Astrocyte (in vitro differentiated cells and primary cell): ENCODE measurements around the gene SPATA2. TPM values are rescaled to one million over a fixed set of nuclear protein-coding genes. Genes with fewer than 3 reads are reported as not detected.

ENCODE experiments used
- DNase-seq: peaks from one replicate; pipeline ENCODE4 v3.0.0-alpha.2; 2010; ENCODE audit warnings: low read depth
- FAIRE-seq: peaks from 2 replicates; lab custom pipeline; 2011; peaks lifted over from hg19 to GRCh38; lab: Jason Lieb, UNC
- H2AFZ ChIP-seq: 2 replicates; pipeline ENCODE4 v1.6.0; 2012; ENCODE audit warnings: low read depth, low read length, inconsistent platforms
- H3K27ac ChIP-seq: 2 replicates; pipeline ENCODE4 v1.5.1; 2011; ENCODE audit warnings: low read depth, low read length, inconsistent platforms
- H3K27me3 ChIP-seq: 2 replicates; pipeline ENCODE4 v1.6.0; 2011; ENCODE audit warnings: low read length, inconsistent platforms; ENCODE audit not compliant: insufficient read depth
- H3K36me3 ChIP-seq: 2 replicates; pipeline ENCODE4 v1.5.1; 2011; ENCODE audit warnings: low read length, inconsistent platforms; ENCODE audit not compliant: insufficient read depth
- H3K4me1 ChIP-seq: 2 replicates; pipeline ENCODE4 v1.5.1; 2011; ENCODE audit warnings: low read length, inconsistent platforms; ENCODE audit not compliant: insufficient read depth
- H3K4me2 ChIP-seq: 2 replicates; pipeline ENCODE4 v1.6.0; 2012; ENCODE audit warnings: low read length, inconsistent platforms
- H3K4me3 ChIP-seq: 2 replicates; pipeline ENCODE4 v1.5.1; 2011; ENCODE audit warnings: low read depth, mild to moderate bottlenecking, low read length, inconsistent platforms; ENCODE audit not compliant: insufficient read depth
- H3K79me2 ChIP-seq: 2 replicates; pipeline ENCODE4 v1.6.0; 2012; ENCODE audit warnings: mild to moderate bottlenecking, low read length, inconsistent platforms; ENCODE audit not compliant: insufficient read depth
- H3K9ac ChIP-seq: 2 replicates; pipeline ENCODE4 v1.6.0; 2012; ENCODE audit warnings: mild to moderate bottlenecking, low read length, inconsistent platforms
- H3K9me3 ChIP-seq: 2 replicates; pipeline ENCODE4 v1.5.1; 2012; ENCODE audit warnings: low read depth, mild to moderate bottlenecking, low read length, inconsistent platforms; ENCODE audit not compliant: insufficient read depth
- H4K20me1 ChIP-seq: 2 replicates; pipeline ENCODE4 v1.6.0; 2012; ENCODE audit warnings: low read length, inconsistent platforms; ENCODE audit not compliant: insufficient read depth
- H3K27ac Mint-ChIP-seq: one replicate; pipeline ENCODE4 v1.8.0; 2021; ENCODE audit warnings: mild to moderate bottlenecking, mixed read lengths; ENCODE audit not compliant: unreplicated experiment
- H3K27me3 Mint-ChIP-seq: one replicate; pipeline ENCODE4 v1.8.0; 2021; ENCODE audit warnings: low read depth, mixed read lengths; ENCODE audit not compliant: unreplicated experiment
- H3K36me3 Mint-ChIP-seq: one replicate; pipeline ENCODE4 v1.8.0; 2021; ENCODE audit warnings: low read depth, mixed read lengths; ENCODE audit not compliant: unreplicated experiment
- H3K4me1 Mint-ChIP-seq: one replicate; pipeline ENCODE4 v1.8.0; 2021; ENCODE audit warnings: low read depth, mixed read lengths; ENCODE audit not compliant: unreplicated experiment
- H3K4me3 Mint-ChIP-seq: one replicate; pipeline ENCODE4 v1.8.0; 2021; ENCODE audit warnings: mild to moderate bottlenecking, moderate library complexity, mixed read lengths; ENCODE audit not compliant: unreplicated experiment
- H3K9me3 Mint-ChIP-seq: one replicate; pipeline ENCODE4 v1.8.0; 2021; ENCODE audit warnings: mild to moderate bottlenecking, mixed read lengths; ENCODE audit not compliant: unreplicated experiment
- EZH2 ChIP-seq: IDR thresholded peaks from 2 replicates; pipeline ENCODE4 v1.6.1; 2012; ENCODE audit warnings: mild to moderate bottlenecking, low read length, inconsistent platforms; ENCODE audit not compliant: insufficient read depth
- total RNA-seq: library from RNA; stranded (reverse); gene quantifications from 2 replicates; pipeline ENCODE4 v1.2.1, GENCODE V29; 2021
- TF ChIP-seq, protein P1 (sequence below): IDR thresholded peaks from 2 replicates; pipeline ENCODE4 v1.5.1; 2011; ENCODE audit warnings: low read depth, mild to moderate bottlenecking, inconsistent platforms, low read length, moderate library complexity; ENCODE audit not compliant: insufficient read depth

SPATA2 gene
- total RNA-seq, 1 donor from 2014 or later: 7.3 TPM

DNA sequence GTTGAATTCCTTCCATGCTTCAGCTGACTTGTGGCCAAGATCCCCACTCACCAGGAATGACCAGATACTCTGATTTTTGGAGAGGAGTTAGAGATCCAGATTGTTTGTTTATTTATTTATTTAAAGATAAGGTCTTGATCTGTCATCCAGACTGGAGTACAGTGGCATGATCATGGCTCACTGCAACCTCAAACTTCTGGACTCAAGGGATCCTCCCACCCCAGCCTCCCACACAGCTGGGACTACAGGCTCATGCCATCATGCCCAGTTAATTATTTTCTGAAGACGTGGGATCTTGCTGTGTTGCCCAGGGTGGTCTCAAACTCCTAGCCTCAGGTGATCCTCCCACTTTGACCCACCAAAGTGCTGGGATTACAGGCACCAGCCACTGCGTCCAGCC, 4.1 kb upstream of the SPATA2 start:
- Mint-ChIP-seq H3K4me1 (peaks cover 4% of the 10 kb centered on the region), H3K27ac (no peak overlapping the region), H3K36me3 (no peaks in the 10 kb centered on the region), H3K27me3 (peaks cover 4% of the 10 kb centered on the region), H3K4me3 (no peak overlapping the region), H3K9me3 (peaks cover 3% of the 10 kb centered on the region)
- Histone ChIP-seq H3K36me3 (no peaks in the 10 kb centered on the region), H3K4me2 (no peak overlapping the region), H3K9me3 (no peaks in the 10 kb centered on the region), H4K20me1 (peaks cover 5% of the 10 kb centered on the region), H3K9ac (no peak overlapping the region), H3K27ac (no peak overlapping the region), H2AFZ (no peak overlapping the region), H3K79me2 (peaks cover 11% of the 10 kb centered on the region), H3K4me1 (peaks cover 15% of the 10 kb centered on the region), H3K27me3 (no peaks in the 10 kb centered on the region), H3K4me3 (no peak overlapping the region)
- DNase-seq (no peak), FAIRE-seq (no peak)
- no peak for TF ChIP-seq EZH2
- TF ChIP-seq, protein P1, sequence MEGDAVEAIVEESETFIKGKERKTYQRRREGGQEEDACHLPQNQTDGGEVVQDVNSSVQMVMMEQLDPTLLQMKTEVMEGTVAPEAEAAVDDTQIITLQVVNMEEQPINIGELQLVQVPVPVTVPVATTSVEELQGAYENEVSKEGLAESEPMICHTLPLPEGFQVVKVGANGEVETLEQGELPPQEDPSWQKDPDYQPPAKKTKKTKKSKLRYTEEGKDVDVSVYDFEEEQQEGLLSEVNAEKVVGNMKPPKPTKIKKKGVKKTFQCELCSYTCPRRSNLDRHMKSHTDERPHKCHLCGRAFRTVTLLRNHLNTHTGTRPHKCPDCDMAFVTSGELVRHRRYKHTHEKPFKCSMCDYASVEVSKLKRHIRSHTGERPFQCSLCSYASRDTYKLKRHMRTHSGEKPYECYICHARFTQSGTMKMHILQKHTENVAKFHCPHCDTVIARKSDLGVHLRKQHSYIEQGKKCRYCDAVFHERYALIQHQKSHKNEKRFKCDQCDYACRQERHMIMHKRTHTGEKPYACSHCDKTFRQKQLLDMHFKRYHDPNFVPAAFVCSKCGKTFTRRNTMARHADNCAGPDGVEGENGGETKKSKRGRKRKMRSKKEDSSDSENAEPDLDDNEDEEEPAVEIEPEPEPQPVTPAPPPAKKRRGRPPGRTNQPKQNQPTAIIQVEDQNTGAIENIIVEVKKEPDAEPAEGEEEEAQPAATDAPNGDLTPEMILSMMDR: no peak

DNA sequence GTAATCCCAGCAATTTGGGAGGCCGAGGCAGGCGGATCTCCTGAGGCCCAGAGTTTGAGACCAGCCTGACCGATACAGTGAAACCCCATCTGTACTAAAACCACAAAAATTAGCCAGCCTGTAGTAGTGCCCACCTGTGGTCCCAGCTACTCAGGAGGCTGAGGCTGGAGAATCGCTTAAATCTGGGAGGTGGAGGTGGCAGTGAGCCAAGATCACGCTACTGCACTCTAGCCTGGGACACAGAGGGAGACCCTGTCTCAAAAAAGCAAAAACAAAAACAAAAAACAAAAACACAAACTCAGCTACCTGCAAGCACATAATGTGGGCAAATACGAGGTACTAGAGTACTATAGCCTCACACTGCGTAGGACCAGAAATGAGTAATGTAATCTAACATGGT, 3.7 kb upstream of the SPATA2 start:
- Histone ChIP-seq H3K27ac (no peak overlapping the region), H3K4me2 (no peak overlapping the region)
- H3K4me3 Mint-ChIP-seq: no peak overlapping the region

DNA sequence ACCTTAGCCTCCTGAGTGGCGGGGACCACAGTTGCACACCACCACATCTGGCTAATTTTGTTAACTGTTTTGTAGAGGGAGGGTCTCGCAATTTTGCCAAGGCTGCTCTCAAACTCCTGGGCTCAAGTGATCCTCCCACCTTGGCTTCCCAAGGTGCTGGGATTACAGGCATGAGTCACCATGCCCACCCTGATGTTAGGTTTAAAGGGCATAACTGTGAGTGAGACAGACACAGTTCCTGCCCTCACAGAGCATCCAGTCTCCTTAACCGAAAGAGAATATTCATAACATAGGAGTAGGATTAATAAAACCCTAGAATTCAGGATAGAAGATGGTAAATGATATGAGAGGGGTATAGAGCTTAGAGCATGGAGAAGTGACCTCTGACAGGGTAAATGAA, 3.1 kb upstream of the SPATA2 start:
- Mint-ChIP-seq H3K27ac (no peak overlapping the region), H3K4me3 (no peak overlapping the region), H3K4me1 (peaks cover 12% of the 10 kb centered on the region), H3K9me3 (peaks cover 3% of the 10 kb centered on the region), H3K36me3 (no peaks in the 10 kb centered on the region), H3K27me3 (peaks cover under 1% of the 10 kb centered on the region)
- H3K27ac ChIP-seq: no peak overlapping the region
- H4K20me1 ChIP-seq: peaks cover 15% of the 10 kb centered on the region
- DNase-seq (no peak), FAIRE-seq (no peak)
- H3K4me3 ChIP-seq: no peak overlapping the region
- H3K27me3 ChIP-seq: no peaks in the 10 kb centered on the region
- H3K9me3 ChIP-seq: no peaks in the 10 kb centered on the region
- H3K79me2 ChIP-seq: peaks cover 21% of the 10 kb centered on the region
- H3K4me2 ChIP-seq: no peak overlapping the region
- no peak overlapping the region for H3K9ac ChIP-seq
- H2AFZ ChIP-seq: no peak overlapping the region
- H3K36me3 ChIP-seq: no peaks in the 10 kb centered on the region
- TF ChIP-seq EZH2: no peak
- TF ChIP-seq, protein P1: no peak
- peaks cover 26% of the 10 kb centered on the region for H3K4me1 ChIP-seq

More for the DNA sequence above, 3.7 kb upstream of the SPATA2 start:
- Histone ChIP-seq H3K4me1 (peaks cover 20% of the 10 kb centered on the region), H3K36me3 (no peaks in the 10 kb centered on the region), H3K79me2 (peaks cover 15% of the 10 kb centered on the region), H3K4me3 (no peak overlapping the region), H2AFZ (no peak overlapping the region), H3K27me3 (no peaks in the 10 kb centered on the region), H4K20me1 (peaks cover 9% of the 10 kb centered on the region), H3K9me3 (no peaks in the 10 kb centered on the region), H3K9ac (no peak overlapping the region)
- Mint-ChIP-seq H3K4me1 (peaks cover 8% of the 10 kb centered on the region), H3K27me3 (peaks cover 4% of the 10 kb centered on the region), H3K36me3 (no peaks in the 10 kb centered on the region), H3K27ac (no peak overlapping the region), H3K9me3 (peaks cover 3% of the 10 kb centered on the region)
- FAIRE-seq: no peak
- no peak for TF ChIP-seq EZH2
- TF ChIP-seq, protein P1: no peak
- DNase-seq: no peak
